NCI-H2081 (cell line): ENCODE measurements around the gene FAM120B.

ENCODE experiments used
- DNase-seq, 2 experiments: peaks; one replicate each; lab custom pipeline; 2025; lab: John Stamatoyannopoulos, UW

The FAM120B gene

DNA sequence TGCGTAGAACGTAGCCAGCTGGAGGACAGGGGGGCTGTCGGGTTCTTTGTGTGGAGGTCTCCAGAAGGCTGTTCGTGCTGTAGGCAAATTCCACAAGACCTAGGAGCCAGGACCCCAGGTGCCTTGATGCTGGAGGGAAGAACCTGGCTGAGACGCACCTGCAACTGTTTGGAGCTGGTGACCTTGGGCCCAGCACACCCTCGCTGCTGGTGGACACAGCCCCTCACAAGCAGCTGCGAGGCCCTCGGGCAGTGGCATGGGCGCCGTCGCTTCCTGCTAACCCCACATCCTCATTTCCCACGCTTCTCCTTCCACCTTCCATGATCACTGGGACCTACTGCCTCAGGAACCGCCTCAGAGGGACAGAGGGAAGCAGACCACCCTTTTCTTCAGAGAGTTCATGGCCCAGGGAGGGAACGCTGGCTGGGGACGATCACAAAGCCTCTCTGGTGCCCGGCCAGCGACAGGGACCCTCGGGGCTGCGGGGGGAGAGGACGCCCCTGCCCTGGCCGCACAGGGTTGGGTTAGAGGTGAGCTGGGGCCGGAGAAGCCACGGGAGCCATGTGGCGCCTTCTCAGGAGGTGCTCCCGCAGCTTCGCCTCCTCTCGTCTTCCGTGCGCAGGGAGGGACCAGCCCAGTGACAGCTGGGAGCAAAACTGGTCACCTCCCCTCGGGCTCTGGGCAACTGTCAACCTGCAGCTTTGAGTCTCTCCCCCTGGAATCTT, 34.1 kb upstream of the FAM120B start:
- no peak for DNase-seq

DNA sequence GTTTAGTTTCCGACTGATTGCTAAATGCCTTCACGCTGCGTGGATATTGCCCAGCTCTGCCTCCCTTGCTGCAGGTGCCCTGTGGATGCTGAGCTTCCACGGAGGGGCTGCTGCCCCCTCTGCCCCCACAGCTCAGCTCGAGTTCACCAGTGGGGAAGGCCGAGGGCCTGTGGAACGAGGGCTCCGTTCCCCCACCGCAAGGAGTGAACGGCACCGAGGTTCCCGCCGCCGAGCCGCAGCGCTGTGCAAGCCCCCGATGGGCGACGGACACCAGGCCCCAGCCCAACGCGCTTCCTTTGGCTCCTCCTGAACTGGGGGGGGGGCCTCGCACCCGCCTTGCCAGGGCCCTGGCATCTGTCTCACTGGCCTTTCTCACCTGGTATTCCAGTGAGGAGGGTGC, 33.4 kb upstream of the FAM120B start:
- no peak for DNase-seq

DNA sequence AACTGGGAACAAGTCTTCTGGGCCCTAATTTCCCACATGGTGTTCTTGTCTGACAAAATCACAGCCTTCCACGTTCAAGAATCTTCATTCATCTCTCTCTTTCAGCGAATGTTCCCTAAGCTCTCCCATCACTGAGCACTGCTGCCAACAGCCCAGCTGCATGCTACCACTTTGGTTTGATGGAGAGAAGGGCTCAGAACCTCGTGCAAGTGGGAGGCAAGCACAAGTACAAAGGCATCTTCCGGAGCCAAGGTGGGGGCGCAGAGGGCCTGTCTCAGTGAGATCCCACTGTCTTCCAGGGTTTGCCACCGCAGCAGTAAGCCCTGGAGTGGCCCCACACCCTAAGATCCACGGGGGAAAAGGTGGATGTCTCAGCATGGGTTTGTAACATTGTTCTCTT, 32.9 kb upstream of the FAM120B start:
- DNase-seq = no peak

DNA sequence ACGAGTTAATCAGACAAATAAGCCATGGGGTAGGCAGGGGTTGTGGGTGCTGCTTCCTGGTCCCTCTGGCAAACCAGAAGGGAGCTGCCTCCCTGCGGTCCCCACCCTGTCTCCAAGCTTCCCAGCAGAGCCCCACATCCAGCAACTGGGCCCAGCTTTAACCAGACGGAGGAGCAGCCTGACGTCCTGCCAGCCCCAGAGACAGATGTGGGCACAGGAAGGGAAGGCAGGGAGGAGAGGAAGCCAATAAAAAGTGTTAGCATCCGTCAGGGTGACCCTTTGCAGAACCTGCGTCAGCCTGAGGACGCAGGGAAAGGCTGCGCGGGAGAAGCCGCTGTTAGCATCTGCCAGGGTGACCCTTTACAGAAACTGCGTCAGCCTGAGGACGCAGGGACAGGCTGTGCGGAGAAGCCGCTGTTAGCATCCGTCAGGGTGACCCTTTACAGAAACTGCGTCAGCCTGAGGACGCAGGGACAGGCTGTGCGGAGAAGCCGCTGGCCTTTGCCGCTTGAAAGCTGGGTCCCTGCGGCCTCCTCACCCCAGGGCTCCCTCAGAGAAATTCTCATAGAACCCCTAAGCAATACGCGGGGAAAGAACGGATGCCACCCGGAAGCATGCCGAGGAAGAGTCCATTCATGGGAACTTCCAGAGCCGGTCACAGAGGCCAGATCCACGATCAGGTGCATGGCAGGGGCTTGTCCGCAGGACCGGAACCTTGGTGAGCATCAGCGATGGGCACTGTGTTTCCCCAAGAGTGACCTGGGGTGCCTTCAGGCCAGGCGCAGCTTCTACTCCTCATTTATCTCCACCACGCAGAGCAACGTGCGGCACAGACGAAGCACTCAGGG, 31.6 kb upstream of the FAM120B start:
- no peak for DNase-seq

DNA sequence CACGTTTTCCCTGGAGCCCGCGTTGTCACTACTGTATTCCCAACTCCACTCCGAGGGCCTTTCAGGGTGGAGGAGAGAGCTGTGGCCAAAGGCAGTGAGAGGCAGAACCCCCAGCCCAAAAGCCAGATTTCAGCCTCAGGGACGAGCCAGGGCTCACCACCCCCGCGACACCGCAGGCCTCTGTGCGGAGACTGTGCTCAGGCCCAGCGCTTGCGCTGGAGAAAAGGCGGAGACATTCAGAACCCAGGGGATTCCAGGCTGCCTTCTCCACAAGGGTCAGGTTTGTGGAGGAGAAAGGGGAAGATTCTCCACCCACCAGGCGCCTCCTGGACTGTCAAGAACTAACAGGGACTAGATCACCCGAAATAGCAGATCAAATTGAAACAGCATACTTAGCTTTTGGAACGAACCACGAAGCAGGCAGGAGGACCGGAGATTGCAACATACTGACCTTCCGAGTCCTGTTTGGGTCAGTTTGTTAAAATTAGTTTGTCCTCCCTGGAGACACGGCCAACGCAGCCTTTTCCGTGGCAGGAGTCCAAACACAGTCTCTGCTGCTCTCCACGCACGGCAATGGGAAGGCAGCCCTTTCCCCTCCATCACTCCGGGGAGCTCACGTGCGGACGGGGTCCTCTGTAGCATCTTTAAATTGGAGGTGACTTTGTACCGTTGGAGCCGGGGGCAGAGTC, 30.0 kb upstream of the FAM120B start:
- no peak for DNase-seq

DNA sequence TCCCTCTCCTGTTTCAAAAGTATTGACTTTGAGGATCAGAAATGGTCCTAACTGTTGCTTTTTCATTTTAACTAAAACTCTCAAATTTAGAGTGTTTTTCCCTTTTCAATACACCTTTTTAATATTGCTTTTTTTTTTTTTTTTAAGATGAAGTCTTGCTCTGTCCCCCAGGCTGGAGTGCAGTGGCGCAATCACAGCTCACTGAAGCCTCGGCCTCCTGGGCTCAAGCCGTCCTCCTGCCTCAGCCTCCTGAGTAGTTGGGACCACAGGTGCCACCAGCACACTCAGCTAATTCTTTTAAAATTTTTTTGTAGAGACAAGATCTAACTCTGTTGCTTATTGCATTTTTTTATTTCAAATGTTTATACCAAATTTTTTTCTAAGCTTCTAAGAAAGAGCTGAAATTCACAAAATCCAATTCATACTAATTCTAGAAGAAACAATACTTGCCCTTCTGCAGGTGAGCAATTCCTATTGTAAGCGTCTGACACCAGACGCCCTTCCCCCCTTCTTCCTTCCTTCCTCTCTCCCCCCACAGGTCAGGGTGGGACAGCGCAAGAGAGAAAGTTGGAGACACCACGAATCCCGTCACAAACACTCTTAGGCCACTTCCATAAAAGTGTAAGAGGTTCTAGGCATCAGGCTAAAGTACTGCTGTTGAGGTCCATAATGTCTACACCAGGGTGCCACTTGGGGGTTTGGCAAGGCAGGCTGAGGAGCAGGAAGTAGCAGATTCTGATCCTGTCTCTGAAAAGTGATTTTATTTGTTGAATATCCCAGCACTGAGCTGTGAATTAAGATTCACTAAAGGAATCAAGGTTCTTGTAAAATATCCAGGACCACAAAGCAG, 28.4 kb upstream of the FAM120B start:
- no peak for DNase-seq

DNA sequence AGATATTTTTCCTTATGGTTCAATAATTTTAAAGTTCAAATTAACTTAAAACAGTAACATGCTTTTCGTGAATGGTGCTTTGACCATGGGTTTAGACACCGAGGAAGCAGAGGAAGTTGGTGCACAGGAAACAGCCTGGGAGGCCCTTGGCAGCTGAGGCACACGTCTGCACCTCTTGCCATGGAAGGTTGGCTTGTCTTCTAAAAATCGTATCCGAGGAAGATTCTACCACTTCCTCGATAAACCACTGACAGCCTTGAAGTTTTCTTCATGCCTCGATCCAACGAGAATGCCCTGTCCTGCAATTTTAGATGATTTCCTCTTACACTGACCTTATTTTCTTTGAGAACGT, 27.8 kb upstream of the FAM120B start:
- DNase-seq = no peak

DNA sequence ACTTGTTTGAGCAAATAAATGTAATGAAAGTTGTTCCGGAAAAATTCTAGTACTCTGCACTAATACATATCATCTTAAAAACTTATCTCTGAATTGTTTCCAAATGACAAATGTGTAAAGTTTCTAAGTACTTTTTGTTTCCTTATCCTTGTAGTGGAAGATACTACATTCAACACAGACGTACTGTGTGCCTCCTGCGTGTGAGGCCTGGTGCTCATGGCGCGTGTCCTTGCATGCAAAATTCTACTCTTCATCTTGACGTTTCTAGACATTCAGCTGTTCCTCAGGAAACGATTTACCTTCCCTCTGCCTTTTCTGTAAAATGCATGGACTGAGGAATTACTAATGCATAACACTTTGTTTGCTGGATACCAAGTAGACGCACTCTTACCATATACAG, 27.1 kb upstream of the FAM120B start:
- DNase-seq = no peak

DNA sequence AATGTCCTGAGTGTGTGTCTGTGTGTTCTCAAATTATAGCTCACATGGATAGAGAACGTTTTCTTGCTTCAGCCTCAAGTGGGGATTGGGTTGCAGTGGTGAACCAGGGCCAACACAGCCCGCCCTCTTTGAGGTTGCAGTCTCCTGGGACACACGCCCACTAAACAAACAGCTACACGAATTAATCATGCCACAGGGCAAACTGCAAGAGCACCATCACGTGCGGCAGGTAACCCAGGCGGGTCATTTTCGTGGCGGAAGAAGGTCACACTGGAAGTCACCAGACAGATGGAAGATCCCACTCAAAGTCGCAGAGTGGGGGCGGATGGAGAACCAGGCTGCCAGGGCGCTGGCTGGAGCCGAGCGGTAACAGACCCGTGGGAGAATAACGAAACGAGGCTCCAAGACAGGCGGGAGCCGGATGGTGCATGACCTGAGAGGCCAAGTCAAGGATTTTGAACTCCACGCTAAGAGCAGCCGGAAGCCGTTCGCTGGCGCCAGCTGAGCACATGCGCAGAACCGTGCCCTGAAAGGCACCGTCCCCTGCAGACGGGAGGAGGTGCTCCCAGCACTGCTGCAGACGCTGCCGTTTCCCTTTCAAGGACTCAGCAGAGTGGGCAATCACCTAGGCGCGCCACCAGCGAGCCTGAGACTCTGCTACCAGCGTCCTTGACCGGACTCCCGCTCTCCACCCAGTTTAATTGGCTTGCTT, 26.4 kb upstream of the FAM120B start:
- peak; percentile 49 to 78 for DNase-seq

DNA sequence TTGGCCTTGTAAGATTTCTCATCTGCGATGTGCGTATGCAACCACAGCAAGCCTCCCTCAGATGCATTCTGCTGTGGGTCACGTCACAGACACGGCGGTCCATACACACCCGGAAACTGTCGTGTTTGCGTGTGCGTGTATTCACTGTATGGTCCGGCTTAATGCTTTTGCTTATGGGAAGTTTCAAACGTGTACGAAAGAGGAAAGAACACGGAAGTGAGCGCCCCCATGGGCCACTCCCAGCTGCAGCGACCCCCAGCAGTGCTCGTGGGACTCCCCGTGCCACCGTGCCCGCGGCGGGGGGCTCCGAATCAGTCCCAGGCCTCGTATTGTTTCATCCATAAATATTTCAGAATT, 25.9 kb upstream of the FAM120B start:
- no peak for DNase-seq

DNA sequence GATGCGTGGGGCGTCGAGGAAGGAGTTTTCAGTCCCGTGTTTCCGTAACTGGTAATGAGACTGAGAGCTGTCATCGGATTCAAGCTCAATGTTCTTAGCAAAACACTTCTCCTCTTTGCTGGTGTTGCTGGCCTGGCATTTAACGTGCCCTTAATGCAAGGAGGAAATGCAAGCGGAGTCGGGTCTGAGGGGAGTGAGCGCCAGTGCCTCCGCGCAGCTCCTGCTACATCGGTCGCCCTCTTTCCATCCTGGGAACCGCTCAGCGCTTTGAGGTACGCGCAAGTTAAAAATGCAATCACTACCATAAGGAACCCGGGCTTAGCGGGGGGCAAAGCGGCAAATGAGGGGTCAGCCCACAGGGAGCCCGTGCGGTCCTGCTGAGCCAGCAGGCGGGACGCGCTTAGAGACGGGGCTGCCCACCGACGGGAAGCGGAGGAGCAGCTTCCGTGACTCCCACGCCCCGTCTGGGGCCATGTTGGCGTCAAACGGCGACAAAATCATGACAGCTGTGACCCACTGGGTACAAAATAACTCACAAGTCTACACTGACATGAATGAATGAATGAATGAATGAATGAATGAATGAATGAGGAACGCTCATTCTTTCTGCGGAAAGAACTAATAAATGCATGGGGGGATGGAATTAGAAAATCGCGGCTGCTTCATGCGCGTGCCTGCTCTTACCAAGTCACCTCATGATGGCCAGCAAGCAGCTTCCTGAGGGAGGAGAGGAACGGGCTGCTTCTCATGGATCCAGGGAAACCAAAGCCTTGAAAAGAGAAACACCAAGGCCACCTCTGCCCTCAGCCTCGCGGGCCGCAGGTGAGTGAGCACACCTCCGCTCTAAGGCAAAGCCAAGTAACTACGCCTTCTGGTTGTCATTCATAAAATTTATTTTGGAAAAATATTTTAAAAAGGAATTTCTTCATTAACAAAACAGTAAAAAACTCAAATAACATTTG, 24.9 kb upstream of the FAM120B start:
- no peak for DNase-seq

DNA sequence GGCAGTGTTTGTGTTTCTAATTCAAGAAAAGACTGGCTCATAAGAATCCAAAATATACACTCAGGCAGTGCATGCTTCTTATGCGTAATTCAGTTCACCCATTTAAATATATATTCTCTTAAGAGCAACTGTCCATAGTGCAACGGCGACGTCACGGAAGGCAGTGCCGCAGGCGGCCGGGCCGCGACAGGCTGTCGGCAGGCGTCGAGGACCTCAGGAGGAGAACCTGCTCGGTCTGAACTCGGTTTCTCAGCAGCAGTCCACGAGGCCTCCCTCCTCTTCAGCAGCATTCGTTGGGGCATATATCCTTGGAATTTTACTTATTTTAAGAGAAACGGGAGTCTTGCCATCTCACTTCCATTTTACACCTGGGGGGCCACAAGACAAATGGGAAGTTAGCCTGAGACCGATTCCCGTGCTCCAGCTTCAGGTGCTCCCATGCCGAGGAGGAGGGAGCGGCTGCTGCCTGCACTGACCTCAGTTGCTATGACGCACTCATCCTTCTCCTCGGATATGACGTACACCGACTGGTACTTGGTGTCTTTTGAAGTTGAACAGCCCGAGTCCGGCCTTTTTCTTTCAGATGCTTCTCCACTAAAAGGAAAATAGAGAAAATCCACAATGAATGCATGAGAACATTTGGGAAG, 23.9 kb upstream of the FAM120B start:
- no peak for DNase-seq

DNA sequence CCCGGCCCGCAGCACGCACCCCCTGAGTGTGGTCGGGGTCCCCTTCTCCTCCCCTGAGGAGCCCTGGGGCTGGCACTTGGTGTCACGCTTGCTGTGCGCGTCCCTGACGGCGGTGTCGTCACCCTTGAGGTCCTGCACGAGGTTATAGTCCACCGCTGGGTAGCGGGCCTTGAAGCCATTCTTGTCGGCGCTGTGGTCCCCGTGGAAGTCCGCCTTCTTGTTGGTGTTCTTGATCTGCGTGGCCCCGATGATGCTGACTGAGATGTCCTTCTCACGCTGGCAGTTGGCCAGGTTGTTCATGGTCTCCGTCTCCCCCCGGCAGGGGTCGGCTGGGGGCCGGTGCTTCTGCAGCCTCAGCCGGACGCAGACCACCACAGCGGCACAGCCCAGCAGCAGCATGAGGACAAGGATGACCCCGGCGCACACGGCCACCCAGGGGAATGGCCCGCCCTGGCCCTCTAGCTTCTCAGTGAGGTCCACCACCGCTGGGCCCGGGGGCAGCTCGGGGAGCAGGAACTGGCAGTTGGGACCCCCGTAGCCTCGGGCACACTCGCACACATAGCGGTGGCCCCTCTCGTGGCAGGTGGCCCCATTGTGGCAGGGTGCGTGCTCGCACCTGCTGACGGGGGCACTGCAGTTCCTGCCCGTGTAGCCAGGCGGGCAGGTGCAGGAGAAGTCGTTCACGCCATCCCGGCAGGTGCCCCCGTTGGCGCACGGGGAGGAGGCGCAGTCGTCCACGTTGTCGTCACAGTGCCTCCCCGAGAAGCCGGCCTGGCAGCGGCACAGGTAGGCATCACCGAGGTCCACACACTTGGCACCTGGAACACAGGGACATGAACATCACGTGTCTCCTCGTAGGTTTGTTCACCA, 23.1 kb upstream of the FAM120B start:
- DNase-seq = no peak

DNA sequence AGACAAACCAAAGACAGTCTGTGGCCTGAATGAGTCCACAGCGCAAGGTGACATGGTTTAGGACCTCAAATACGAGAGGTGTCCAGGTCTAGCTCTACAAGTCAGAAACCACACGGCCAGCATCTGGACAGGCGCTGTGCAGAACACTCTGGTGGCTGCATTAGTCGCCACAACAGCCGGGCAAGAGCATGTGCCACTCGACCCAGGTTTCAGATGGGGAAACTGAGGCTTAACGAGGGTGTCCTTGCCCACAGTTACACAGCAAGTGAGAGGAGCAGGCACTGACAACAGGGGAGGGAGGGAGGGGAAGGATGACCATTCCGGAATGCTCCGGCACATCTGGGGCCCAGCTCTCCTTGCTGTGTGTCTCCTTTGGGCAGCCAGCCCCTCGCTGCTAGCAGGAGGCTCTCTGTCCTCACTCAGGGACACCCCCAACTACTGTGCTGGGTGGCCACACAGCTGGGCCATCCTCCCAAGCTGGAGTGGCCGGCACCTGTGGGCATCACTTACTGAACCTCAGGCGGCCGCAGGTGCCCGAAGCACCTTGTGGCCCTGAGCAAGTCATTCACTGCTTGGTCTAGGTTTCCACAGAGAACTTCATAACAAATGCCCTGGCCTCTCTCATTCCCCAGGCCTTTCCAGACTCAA, 22.3 kb upstream of the FAM120B start:
- no peak for DNase-seq

DNA sequence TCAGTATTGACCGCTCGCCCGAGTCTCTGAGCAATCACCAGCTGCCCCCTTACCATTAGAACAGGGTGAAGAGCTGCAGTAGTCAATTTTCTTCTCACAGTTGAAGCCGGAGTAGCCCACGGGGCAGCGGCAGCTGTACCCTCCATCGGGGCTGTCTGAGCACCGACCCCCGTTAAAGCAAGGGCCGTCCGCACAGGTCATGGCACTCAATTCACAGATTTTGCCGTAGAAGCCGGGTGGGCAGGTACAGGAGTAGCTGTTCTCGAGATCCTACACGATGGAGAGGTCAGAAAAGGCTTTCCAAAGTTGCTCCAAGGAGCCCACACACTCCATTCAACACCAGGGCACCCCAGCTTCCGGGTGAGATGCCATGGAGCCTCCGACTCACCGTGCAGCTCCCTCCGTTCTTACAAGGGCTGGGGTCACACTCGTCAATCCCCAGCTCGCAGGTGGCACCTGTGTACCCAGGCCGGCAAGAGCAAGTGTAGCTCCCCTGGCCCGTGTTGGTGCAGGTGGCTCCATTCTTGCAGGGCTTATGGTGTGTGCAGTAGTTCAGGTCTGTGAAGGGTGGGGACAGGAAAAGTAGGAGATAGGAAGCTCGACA, 21.6 kb upstream of the FAM120B start:
- DNase-seq = no peak

DNA sequence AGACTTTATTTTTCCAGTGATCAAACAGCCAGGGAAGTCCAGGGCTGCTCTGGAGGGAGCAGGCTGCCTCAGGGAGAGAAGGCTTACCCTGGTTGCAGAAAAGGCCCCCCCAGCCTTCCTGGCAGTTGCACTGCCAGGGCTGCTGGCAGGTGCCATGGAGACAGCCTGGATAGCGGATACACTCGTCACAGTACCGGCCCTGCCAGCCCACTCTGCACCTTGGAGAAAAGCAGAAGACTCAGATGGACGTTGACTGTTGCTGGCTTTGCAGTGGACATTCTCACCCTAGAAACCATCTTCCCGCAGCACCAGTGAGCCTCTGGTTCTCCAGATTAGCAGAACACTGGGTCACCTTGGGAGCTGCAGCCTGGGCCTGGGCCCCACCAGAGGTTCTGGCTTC, 21.1 kb upstream of the FAM120B start:
- no peak for DNase-seq

DNA sequence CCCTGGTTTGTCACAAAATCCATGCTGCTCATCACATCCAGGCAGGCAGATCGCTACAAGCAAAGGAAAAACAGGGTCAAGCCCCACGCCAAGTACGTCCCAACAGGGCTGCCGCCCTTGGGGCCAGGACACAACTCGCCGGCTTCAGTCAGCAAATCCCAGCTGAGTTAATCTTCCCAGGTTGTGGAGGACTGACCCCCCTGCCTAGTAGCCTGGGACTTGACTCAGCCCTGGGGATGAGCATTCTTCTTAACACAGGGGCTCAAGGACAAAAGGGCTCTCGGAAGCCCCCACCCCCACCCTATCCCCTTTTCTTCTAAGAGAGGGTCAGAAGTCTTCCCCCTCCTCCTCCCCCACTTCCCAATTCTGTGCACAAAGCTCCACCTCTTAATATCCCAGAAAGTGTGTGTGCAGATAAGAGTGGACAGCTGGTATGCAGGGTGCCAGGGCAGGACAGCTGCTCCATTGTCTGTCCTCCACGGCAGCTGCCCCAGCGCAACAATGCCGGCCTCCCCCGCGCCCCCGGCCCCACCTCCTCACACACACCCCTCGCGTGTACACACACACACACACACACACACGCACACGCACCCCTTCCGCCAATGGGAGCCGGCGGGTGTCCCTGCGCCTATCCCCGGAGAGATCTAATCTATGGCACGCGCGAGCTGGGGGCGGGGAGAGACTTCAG, 20.2 kb upstream of the FAM120B start:
- peak; percentile 21 to 28 for DNase-seq
